ENCODE data around the gene LIMS2. TPM values are rescaled to one million over a fixed set of nuclear protein-coding genes. Genes with fewer than 3 reads are reported as not detected.

LIMS2 gene
- total and polyA plus RNA-seq, 2 of the 8 experiments (the other 6 are each of a cell fraction or from before 2014, with no cell fraction given): 3.3 to 4.8 TPM

DNA sequence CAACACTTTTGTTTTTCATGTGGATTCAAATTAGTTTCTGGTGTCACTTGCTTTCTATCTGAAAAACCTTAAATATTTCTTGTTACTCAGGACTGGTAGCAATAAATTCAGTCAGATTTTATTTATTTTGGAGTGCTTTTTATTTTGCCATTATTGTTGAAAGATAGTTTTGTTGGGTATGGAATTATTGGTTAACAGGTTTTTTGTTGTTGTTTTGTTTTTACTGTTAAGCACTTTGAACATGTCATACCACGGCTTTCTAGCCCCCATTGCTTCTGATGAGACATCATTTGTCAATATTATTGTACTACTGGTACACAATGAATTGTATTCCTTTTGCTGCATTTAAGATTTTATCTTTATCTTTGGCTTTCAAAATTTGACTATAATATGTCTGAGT is 13.1 kb upstream of the LIMS2 start:
- DNase-seq (ENCODE audit: low read depth in 1 of 2, low spot score in 2 of 2) (no peak), FAIRE-seq (no peak)
- H2BK20ac ChIP-seq (ENCODE audit: low read length): no peak overlapping the region
- H2BK15ac ChIP-seq (ENCODE audit: low read length): no peak overlapping the region
- no peak overlapping the region for H3K4me2 ChIP-seq (ENCODE audit: insufficient read depth in 1 of 2, low read depth in 2 of 2, low read length in 2 of 2)
- H3K9ac ChIP-seq (replicated peaks in 1 of 4; ENCODE audit: extremely low read depth in 1 of 4, low read depth in 3 of 4, low read length in 3 of 4): no peak overlapping the region
- no peak overlapping the region for H2BK120ac ChIP-seq (replicated peaks; ENCODE audit: low read depth, low read length)
- ChIA-PET CTCF (ENCODE audit: partially characterized antibody) (no interaction called here), POLR2A (ENCODE audit: partially characterized antibody) (no interaction called here)
- no peak overlapping the region for H3K56ac ChIP-seq (replicated peaks; ENCODE audit: insufficient read length, low read depth, low read length)
- no peaks in the 10 kb centered on the region for H3K36me3 ChIP-seq (ENCODE audit: control insufficient read depth in 2 of 4, insufficient read depth in 4 of 4, low read length in 3 of 4)
- H3K4me3 ChIP-seq (ENCODE audit: extremely low read depth in 1 of 4, insufficient read depth in 2 of 4, low read depth in 3 of 4, low read length in 4 of 4): no peak overlapping the region
- H2BK12ac ChIP-seq (ENCODE audit: low read depth, low read length): no peak overlapping the region
- no peak overlapping the region for H3K4ac ChIP-seq (replicated peaks; ENCODE audit: insufficient read length, low read depth, low read length)
- no peak overlapping the region for H2AFZ ChIP-seq (ENCODE audit: low read length)
- no peak overlapping the region for H4K5ac ChIP-seq (ENCODE audit: insufficient read length, low read depth, low read length)
- peaks cover 0 to 4% (median 0%) of the 10 kb centered on the region in 4 experiments; a peak in 1 of 7 replicates for H3K4me1 ChIP-seq (replicated peaks in 1 of 4; ENCODE audit: control insufficient read depth in 3 of 4, insufficient read depth in 4 of 4, low read length in 3 of 4)
- H4K8ac ChIP-seq (ENCODE audit: extremely low read depth, insufficient read depth, low read length): no peak overlapping the region
- no peak overlapping the region for H4K91ac ChIP-seq (replicated peaks; ENCODE audit: insufficient read length, low read length)
- H3K14ac ChIP-seq (ENCODE audit: insufficient read length): no peak overlapping the region
- H3K9me3 ChIP-seq (ENCODE audit: insufficient read depth in 2 of 2, low read depth in 1 of 2, low read length in 1 of 2): peaks cover 17 to 21% of the 10 kb centered on the region in 2 experiments
- 92% methylated on average over 1 of the region's 1 CpG; no CpG with 5 or more reads in 1 of the 2 experiments for WGBS, 2 experiments (ENCODE audit: extremely low coverage in 1 of 2, insufficient coverage in 1 of 2, insufficient read length in 1 of 2, insufficient replicate concordance in 2 of 2, low coverage in 1 of 2, low lambda C conversion rate in 2 of 2, missing lambda C conversion rate in 1 of 2)
- no peak overlapping the region for H3K27ac ChIP-seq (ENCODE audit: low read depth, low read length)
- no peaks in the 10 kb centered on the region for H3K23me2 ChIP-seq (ENCODE audit: low read depth, low read length)
- no peak for TF ChIP-seq JUND (IDR thresholded peaks at IDR 0.05; ENCODE audit: low read length)
- TF ChIP-seq POLR2AphosphoS5 (IDR thresholded peaks at IDR 0.05; ENCODE audit: low read depth, low read length): no peak
- no peak for TF ChIP-seq USF2 (IDR thresholded peaks at IDR 0.05; ENCODE audit: low read length)
- no peak for TF ChIP-seq RAD21 (IDR thresholded peaks at IDR 0.05 in 1 of 2, conservative IDR thresholded peaks at IDR 0.05 in 1 of 2; ENCODE audit: low read depth in 2 of 2, low read length in 2 of 2)
- no peak for TF ChIP-seq GTF2F1 (IDR thresholded peaks at IDR 0.05; ENCODE audit: borderline replicate concordance, low read depth, low read length)
- TF ChIP-seq CHD2 (IDR thresholded peaks at IDR 0.05; ENCODE audit: low read length): no peak
- TF ChIP-seq FOSL1 (IDR thresholded peaks at IDR 0.05; ENCODE audit: insufficient read depth, low read depth, low read length): no peak
- no peak for TF ChIP-seq SIN3A (conservative IDR thresholded peaks at IDR 0.05 in 1 of 2, IDR thresholded peaks at IDR 0.05 in 1 of 2; ENCODE audit: low read depth in 1 of 2, low read length in 2 of 2)
- no peaks in the 10 kb centered on the region for H4K20me1 ChIP-seq (replicated peaks in 1 of 2; ENCODE audit: control insufficient read depth in 1 of 2, insufficient read depth in 2 of 2, low read length in 2 of 2)
- H3K79me1 ChIP-seq (ENCODE audit: low read depth, low read length): no peaks in the 10 kb centered on the region
- no peak overlapping the region for H2AK5ac ChIP-seq (ENCODE audit: low read depth, low read length)
- H3K27me3 ChIP-seq (replicated peaks in 1 of 4; ENCODE audit: control insufficient read depth in 3 of 4, extremely low read depth in 1 of 4, insufficient read depth in 3 of 4, low read length in 3 of 4): no peaks in the 10 kb centered on the region
- no peak overlapping the region for H2BK5ac ChIP-seq (ENCODE audit: low read depth, low read length)
- H3K23ac ChIP-seq (ENCODE audit: insufficient read length): no peak overlapping the region
- H3K79me2 ChIP-seq (ENCODE audit: control insufficient read depth in 1 of 2, insufficient read depth in 2 of 2, low read length in 2 of 2): no peaks in the 10 kb centered on the region
- H3K18ac ChIP-seq (ENCODE audit: extremely low read depth, low read length): no peak overlapping the region
